Measurements from ENCODE around the gene CCDC149. TPM values are rescaled to one million over a fixed set of nuclear protein-coding genes. Genes with fewer than 3 reads are reported as not detected.

Gene CCDC149
- total and polyA plus RNA-seq, 5 donors from 2014 or later = not detected

DNA sequence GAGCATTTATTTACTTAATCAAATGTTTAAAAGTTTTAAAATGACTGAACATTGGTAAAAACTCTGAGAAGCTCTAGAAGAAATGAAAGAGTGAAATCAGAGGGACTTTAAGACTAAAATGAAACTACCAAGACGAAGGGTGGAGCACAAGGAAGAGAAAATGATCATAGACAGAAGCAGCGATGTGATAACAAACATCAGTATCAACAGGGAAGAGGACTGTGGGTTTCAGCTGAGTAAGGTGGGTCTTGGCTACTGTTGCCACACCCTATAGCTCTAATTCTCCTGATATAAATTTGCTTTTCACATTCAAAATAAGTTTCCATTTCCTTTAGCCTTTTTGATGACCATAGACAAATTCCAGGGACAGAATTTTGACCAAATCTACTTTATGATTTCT is 99.1 kb downstream of the CCDC149 start:
- Mint-ChIP-seq H3K27me3 (peaks cover 9% of the 10 kb centered on the region), H3K9me3 (peaks cover 0 to 3% (median 0%) of the 10 kb centered on the region in 7 donors), H3K4me3 (no peak overlapping the region), H3K36me3 (no peaks in the 10 kb centered on the region), H3K27ac (no peak overlapping the region), H3K4me1 (no peaks in the 10 kb centered on the region)
- H3K9me3 ChIP-seq (ENCODE audit: control insufficient read depth in 2 of 2, low read length in 2 of 2) = no peaks in the 10 kb centered on the region
- no peaks in the 10 kb centered on the region for H3K36me3 ChIP-seq (ENCODE audit: control insufficient read depth, insufficient read depth, low read length)
- H3K4me3 ChIP-seq (ENCODE audit: low read depth, low read length) = no peak overlapping the region
- DNase-seq = no peak
- H3K27ac ChIP-seq (ENCODE audit: insufficient read depth, low read length, poor library complexity, severe bottlenecking) = no peak overlapping the region
- no peaks in the 10 kb centered on the region for H3K27me3 ChIP-seq (ENCODE audit: control insufficient read depth, insufficient read depth, low read length)
- no peak for ATAC-seq (ENCODE audit: low read depth in 2 of 2)
- no peaks in the 10 kb centered on the region for H3K4me1 ChIP-seq (ENCODE audit: control insufficient read depth, insufficient read depth, low read length, poor library complexity, severe bottlenecking)

DNA sequence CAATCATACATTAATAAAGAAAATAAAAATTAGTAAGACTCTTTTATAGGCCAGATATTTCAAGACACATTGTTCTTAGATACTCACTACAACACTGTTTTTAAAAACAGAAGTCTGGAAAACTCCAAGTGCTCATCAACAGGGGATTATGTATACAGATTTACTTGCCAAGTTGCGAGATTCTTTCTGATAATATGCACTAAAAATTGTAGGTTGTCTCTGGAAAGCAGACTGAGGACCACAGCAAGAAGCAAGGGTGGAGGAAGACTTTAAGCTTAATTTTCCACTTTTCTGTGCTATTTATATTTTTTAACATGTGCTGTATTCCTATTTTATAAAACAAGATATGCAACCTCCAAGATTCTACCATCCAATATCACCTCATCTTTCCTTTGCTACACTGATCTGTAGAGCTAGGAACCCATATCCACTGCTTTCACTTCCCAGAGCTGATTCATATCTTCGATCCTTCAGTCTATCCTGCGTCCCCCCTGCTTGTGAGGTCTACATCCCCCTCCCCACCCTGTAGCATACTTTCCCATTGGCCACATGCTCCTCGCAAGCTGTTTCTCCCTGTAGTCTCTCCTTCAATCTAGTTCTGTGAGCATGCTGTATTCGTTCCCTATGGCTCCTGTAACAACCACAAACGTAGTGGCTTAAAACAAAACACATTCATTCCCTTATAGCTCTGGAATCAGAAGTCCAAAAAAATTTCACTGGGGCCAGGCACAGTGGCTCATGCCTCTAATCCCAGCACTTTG is 101.8 kb downstream of the CCDC149 start:
- no peak overlapping the region for H3K27ac ChIP-seq (ENCODE audit: insufficient read depth, low read length, poor library complexity, severe bottlenecking)
- no peaks in the 10 kb centered on the region for H3K4me1 Mint-ChIP-seq
- H3K27me3 ChIP-seq (ENCODE audit: control insufficient read depth, insufficient read depth, low read length) = no peaks in the 10 kb centered on the region
- H3K36me3 Mint-ChIP-seq = no peaks in the 10 kb centered on the region
- no peaks in the 10 kb centered on the region for H3K36me3 ChIP-seq (ENCODE audit: control insufficient read depth, insufficient read depth, low read length)
- no peak for DNase-seq
- no peak overlapping the region for H3K27ac Mint-ChIP-seq
- no peaks in the 10 kb centered on the region for H3K9me3 ChIP-seq (ENCODE audit: control insufficient read depth in 2 of 2, low read length in 2 of 2)
- peaks cover 13% of the 10 kb centered on the region for H3K27me3 Mint-ChIP-seq
- no peak overlapping the region for H3K4me3 ChIP-seq (ENCODE audit: low read depth, low read length)
- H3K4me1 ChIP-seq (ENCODE audit: control insufficient read depth, insufficient read depth, low read length, poor library complexity, severe bottlenecking) = no peaks in the 10 kb centered on the region
- peaks cover 0 to 3% (median 0%) of the 10 kb centered on the region in 7 donors for H3K9me3 Mint-ChIP-seq
- ATAC-seq (ENCODE audit: low read depth in 2 of 2) = no peak
- no peak overlapping the region for H3K4me3 Mint-ChIP-seq

DNA sequence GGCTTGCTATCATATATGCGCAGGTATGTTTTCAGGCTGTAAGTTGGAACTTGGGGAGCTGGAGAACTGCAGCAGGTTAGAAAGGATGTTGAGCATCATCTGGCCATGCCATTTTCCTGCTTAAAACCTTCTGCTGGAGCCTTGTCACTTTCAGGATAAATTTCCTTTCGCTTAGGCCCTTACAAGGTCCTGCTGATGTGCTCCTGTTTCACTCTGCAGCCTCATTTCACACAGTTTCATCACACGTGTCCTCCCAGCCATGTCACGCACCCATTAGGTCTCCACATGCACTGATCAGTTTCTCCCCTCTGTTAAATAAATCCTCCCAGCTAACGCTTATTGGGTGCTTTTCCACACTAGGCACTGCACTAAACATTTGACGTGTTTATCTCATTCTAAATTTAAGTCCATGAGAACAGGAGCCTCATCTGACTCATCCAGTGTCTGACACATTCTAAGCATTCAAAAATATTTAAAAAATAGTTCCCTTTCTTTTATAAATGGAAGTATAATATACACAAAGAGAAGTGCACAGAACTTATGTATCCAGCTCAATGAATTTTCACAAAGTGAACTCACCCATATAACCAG is 102.9 kb downstream of the CCDC149 start:
- Histone ChIP-seq H3K4me3 (ENCODE audit: low read depth, low read length) (no peak overlapping the region), H3K27ac (ENCODE audit: insufficient read depth, low read length, poor library complexity, severe bottlenecking) (no peak overlapping the region), H3K4me1 (ENCODE audit: control insufficient read depth, insufficient read depth, low read length, poor library complexity, severe bottlenecking) (no peaks in the 10 kb centered on the region), H3K27me3 (ENCODE audit: control insufficient read depth, insufficient read depth, low read length) (no peaks in the 10 kb centered on the region), H3K36me3 (ENCODE audit: control insufficient read depth, insufficient read depth, low read length) (no peaks in the 10 kb centered on the region), H3K9me3 (ENCODE audit: control insufficient read depth in 2 of 2, low read length in 2 of 2) (no peaks in the 10 kb centered on the region)
- Mint-ChIP-seq H3K36me3 (no peaks in the 10 kb centered on the region), H3K4me3 (no peak overlapping the region), H3K27ac (no peak overlapping the region), H3K4me1 (no peaks in the 10 kb centered on the region), H3K27me3 (peaks cover 13% of the 10 kb centered on the region), H3K9me3 (peaks cover 0 to 3% (median 0%) of the 10 kb centered on the region in 7 donors)
- DNase-seq (no peak), ATAC-seq (ENCODE audit: low read depth in 2 of 2) (no peak)

DNA sequence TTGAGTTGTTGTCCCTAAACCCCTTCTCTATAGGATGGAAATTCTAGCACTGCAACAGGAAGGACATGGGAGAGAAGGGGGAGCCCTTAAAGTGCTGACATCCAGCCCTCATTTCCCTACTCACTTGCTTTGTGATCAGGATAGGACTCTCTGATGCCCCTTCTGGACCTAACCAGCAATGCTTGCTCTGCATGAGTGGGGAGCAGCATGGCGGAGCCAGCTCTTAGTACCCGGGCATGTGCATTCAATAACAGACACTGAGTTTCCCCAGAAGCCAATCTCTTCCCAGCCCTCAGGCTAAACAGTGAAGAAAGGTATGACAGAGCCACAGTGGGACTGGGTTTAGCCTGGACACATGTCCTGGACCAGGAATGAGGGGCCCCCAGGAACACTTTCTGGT is 103.5 kb downstream of the CCDC149 start:
- peaks cover 9% of the 10 kb centered on the region for H3K27me3 Mint-ChIP-seq
- no peaks in the 10 kb centered on the region for H3K4me1 Mint-ChIP-seq
- H3K36me3 ChIP-seq (ENCODE audit: control insufficient read depth, insufficient read depth, low read length) = no peaks in the 10 kb centered on the region
- H3K4me1 ChIP-seq (ENCODE audit: control insufficient read depth, insufficient read depth, low read length, poor library complexity, severe bottlenecking) = no peaks in the 10 kb centered on the region
- DNase-seq (no peak), ATAC-seq (ENCODE audit: low read depth in 2 of 2) (no peak)
- H3K4me3 ChIP-seq (ENCODE audit: low read depth, low read length) = no peak overlapping the region
- H3K9me3 Mint-ChIP-seq = peaks cover 0 to 5% (median 0%) of the 10 kb centered on the region in 7 donors
- H3K27ac ChIP-seq (ENCODE audit: insufficient read depth, low read length, poor library complexity, severe bottlenecking) = no peak overlapping the region
- no peaks in the 10 kb centered on the region for H3K9me3 ChIP-seq (ENCODE audit: control insufficient read depth in 2 of 2, low read length in 2 of 2)
- no peak overlapping the region for H3K27ac Mint-ChIP-seq
- no peaks in the 10 kb centered on the region for H3K36me3 Mint-ChIP-seq
- no peaks in the 10 kb centered on the region for H3K27me3 ChIP-seq (ENCODE audit: control insufficient read depth, insufficient read depth, low read length)
- no peak overlapping the region for H3K4me3 Mint-ChIP-seq

DNA sequence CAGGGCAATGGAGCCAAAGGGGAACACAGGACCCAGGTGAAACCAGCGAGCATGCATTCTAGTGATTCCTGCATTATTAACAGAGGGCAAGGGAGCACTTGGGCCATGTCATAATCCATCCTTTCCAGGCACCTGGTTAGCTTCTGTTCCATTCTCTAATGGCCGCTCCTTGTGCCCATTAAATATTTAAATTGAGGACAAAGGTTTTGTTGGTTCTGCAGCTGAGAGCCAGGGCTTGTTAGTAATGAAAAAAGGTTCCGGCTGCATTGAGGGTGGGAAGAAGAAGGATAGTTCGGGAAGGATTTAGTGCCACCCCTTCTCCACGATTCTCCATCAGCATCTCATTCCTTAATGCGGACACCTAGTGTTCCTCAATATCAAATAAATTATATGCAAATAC is 103.9 kb downstream of the CCDC149 start:
- ATAC-seq (ENCODE audit: low read depth in 2 of 2) = no peak
- peaks cover 0 to 5% (median 0%) of the 10 kb centered on the region in 7 donors for H3K9me3 Mint-ChIP-seq
- no peak overlapping the region for H3K4me3 Mint-ChIP-seq

DNA sequence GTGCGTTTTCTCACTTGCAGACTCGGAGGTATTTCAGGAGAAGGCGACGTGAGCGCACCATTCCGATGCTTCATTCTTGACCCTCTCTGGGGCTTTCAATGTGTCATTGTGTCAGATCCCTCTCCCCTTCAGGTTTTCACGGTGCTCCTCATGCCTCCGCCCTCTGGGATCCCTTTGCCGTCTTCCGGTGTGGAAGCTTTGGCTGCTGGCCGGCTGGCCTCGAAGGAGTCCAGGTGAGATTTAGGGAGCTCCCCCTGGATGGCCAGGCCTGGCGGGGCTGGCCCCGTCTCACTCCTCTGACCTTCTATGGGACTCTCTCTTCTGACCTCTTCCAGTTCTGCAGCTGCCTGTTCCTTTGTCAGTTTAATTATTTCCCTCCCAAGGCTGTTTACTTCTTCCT is 104.6 kb downstream of the CCDC149 start:
- no peak overlapping the region for H3K4me3 Mint-ChIP-seq
- no peaks in the 10 kb centered on the region for H3K4me1 ChIP-seq (ENCODE audit: control insufficient read depth, insufficient read depth, low read length, poor library complexity, severe bottlenecking)

More for the DNA sequence above, 103.9 kb downstream of the CCDC149 start:
- Mint-ChIP-seq H3K4me1 (no peaks in the 10 kb centered on the region), H3K27ac (no peak overlapping the region), H3K36me3 (no peaks in the 10 kb centered on the region), H3K27me3 (peaks cover 9% of the 10 kb centered on the region)
- Histone ChIP-seq H3K27ac (ENCODE audit: insufficient read depth, low read length, poor library complexity, severe bottlenecking) (no peak overlapping the region), H3K27me3 (ENCODE audit: control insufficient read depth, insufficient read depth, low read length) (no peaks in the 10 kb centered on the region), H3K4me1 (ENCODE audit: control insufficient read depth, insufficient read depth, low read length, poor library complexity, severe bottlenecking) (no peaks in the 10 kb centered on the region), H3K9me3 (ENCODE audit: control insufficient read depth in 2 of 2, low read length in 2 of 2) (no peaks in the 10 kb centered on the region), H3K4me3 (ENCODE audit: low read depth, low read length) (no peak overlapping the region), H3K36me3 (ENCODE audit: control insufficient read depth, insufficient read depth, low read length) (no peaks in the 10 kb centered on the region)
- no peak for DNase-seq

DNA sequence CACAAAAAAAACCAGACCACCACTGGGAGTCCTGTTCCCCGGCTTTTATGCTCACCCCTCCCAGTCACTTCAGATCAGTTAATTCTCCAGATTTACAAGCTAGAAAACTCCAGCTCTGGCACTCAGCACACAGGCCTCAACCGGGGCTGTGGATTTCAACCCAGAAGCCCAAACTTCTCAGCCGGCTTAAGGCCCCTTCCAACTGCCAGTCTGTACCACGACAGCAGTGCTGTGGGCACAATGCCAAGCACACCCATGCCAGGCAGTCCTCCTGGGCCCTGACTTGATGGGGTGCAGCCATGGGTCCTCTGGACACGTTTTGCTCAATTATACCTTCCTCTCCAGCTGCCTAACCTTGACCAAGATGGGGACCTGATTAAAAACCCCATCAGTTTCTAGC is 105.2 kb downstream of the CCDC149 start:
- H3K4me3 ChIP-seq (ENCODE audit: low read depth, low read length) = no peak overlapping the region
- Mint-ChIP-seq H3K9me3 (peaks cover 0 to 3% (median 0%) of the 10 kb centered on the region in 7 donors), H3K36me3 (no peaks in the 10 kb centered on the region), H3K4me1 (no peaks in the 10 kb centered on the region), H3K27me3 (peaks cover 13% of the 10 kb centered on the region), H3K27ac (no peak overlapping the region), H3K4me3 (no peak overlapping the region)
- ATAC-seq (ENCODE audit: low read depth in 2 of 2) (no peak), DNase-seq (no peak)
- no peaks in the 10 kb centered on the region for H3K9me3 ChIP-seq (ENCODE audit: control insufficient read depth in 2 of 2, low read length in 2 of 2)
- no peak overlapping the region for H3K27ac ChIP-seq (ENCODE audit: insufficient read depth, low read length, poor library complexity, severe bottlenecking)
- H3K4me1 ChIP-seq (ENCODE audit: control insufficient read depth, insufficient read depth, low read length, poor library complexity, severe bottlenecking) = no peaks in the 10 kb centered on the region
- H3K27me3 ChIP-seq (ENCODE audit: control insufficient read depth, insufficient read depth, low read length) = no peaks in the 10 kb centered on the region
- no peaks in the 10 kb centered on the region for H3K36me3 ChIP-seq (ENCODE audit: control insufficient read depth, insufficient read depth, low read length)

More for the DNA sequence above, 104.6 kb downstream of the CCDC149 start:
- Mint-ChIP-seq H3K4me1 (no peaks in the 10 kb centered on the region), H3K9me3 (peaks cover 0 to 5% (median 0%) of the 10 kb centered on the region in 7 donors), H3K27ac (no peak overlapping the region), H3K27me3 (peaks cover 9% of the 10 kb centered on the region), H3K36me3 (no peaks in the 10 kb centered on the region)
- no peaks in the 10 kb centered on the region for H3K36me3 ChIP-seq (ENCODE audit: control insufficient read depth, insufficient read depth, low read length)
- H3K4me3 ChIP-seq (ENCODE audit: low read depth, low read length) = no peak overlapping the region
- ATAC-seq (ENCODE audit: low read depth in 2 of 2) = no peak
- H3K27ac ChIP-seq (ENCODE audit: insufficient read depth, low read length, poor library complexity, severe bottlenecking) = no peak overlapping the region
- H3K27me3 ChIP-seq (ENCODE audit: control insufficient read depth, insufficient read depth, low read length) = no peaks in the 10 kb centered on the region
- DNase-seq = no peak
- no peaks in the 10 kb centered on the region for H3K9me3 ChIP-seq (ENCODE audit: control insufficient read depth in 2 of 2, low read length in 2 of 2)
